OCI-LY7 (cell line): ENCODE measurements around the gene KLK7. TPM values are rescaled to one million over a fixed set of nuclear protein-coding genes. Genes with fewer than 3 reads are reported as not detected.

Source experiments
- BruUV-seq: library from RNA; stranded (reverse); fragments of 400-500 nt; replicated peaks from 2 replicates; lab custom pipeline; 2021; lab: Mats Ljungman, UMichigan
- CTCF ChIA-PET: fragments of 300-600 bp; sonication (Branson Sonifier 250); formaldehyde crosslinking; loops from one replicate; lab custom pipeline; 2022; ENCODE audit warnings: antibody characterized with exemption; ENCODE audit not compliant: unreplicated experiment; lab: Charles Lee
- POLR2A ChIA-PET: fragments of 300-600 bp; sonication (Branson Sonifier 250); formaldehyde crosslinking; loops from one replicate; lab custom pipeline; 2022; ENCODE audit warnings: antibody characterized with exemption; lab: Charles Lee
- DNase-seq: peaks from one replicate; pipeline ENCODE4 v3.0.0-alpha.2; 2015; ENCODE audit warnings: low spot score
- H2AFZ ChIP-seq: fragments of 200-600 bp; sonication (generic), shearing (Covaris generic); 2 replicates; pipeline ENCODE4 v1.6.1; 2014; ENCODE audit warnings: mild to moderate bottlenecking, antibody characterized with exemption, low read length, moderate library complexity
- H3K27ac ChIP-seq: fragments of 200-600 bp; sonication (generic); 2 replicates; pipeline ENCODE4 v1.5.1; 2014; ENCODE audit warnings: mixed run types, low read depth, mild to moderate bottlenecking, moderate library complexity, low read length, inconsistent platforms; ENCODE audit not compliant: poor library complexity, severe bottlenecking
- H3K36me3 ChIP-seq: fragments of 200-600 bp; sonication (generic); 2 replicates; pipeline ENCODE4 v1.6.1; 2014; ENCODE audit warnings: mild to moderate bottlenecking, antibody characterized with exemption, low read length, moderate library complexity, mixed read lengths; ENCODE audit not compliant: insufficient read depth
- H3K4me1 ChIP-seq: fragments of 200-600 bp; sonication (generic); 2 replicates; pipeline ENCODE4 v1.5.1; 2014; ENCODE audit warnings: mild to moderate bottlenecking, low read length; ENCODE audit not compliant: insufficient read depth, poor library complexity, severe bottlenecking
- H3K4me2 ChIP-seq: fragments of 200-600 bp; sonication (generic); 2 replicates; pipeline ENCODE4 v1.6.1; 2014; ENCODE audit warnings: mild to moderate bottlenecking, low read length
- H3K4me3 ChIP-seq: fragments of 200-600 bp; sonication (generic); 2 replicates; pipeline ENCODE4 v1.5.1; 2014; ENCODE audit warnings: mild to moderate bottlenecking, low read depth, low read length; ENCODE audit not compliant: poor library complexity, severe bottlenecking
- H3K79me2 ChIP-seq: fragments of 200-600 bp; sonication (generic); 2 replicates; pipeline ENCODE4 v1.6.1; 2016; ENCODE audit warnings: low read depth, mild to moderate bottlenecking, low read length, moderate library complexity, mixed read lengths; ENCODE audit not compliant: insufficient read depth
- H3K9me2 ChIP-seq: fragments of 200-600 bp; sonication (generic); 2 replicates; pipeline ENCODE4 v1.6.1; 2016; ENCODE audit warnings: mild to moderate bottlenecking, low read length, mixed read lengths; ENCODE audit not compliant: insufficient read depth
- H3K9me3 ChIP-seq: fragments of 200-600 bp; sonication (generic); 2 replicates; pipeline ENCODE4 v1.6.1; 2014; ENCODE audit warnings: mild to moderate bottlenecking, mixed run types, low read length, mixed read lengths
- H4K20me1 ChIP-seq: fragments of 200-600 bp; sonication (generic); 2 replicates; pipeline ENCODE4 v1.6.1; 2014; ENCODE audit warnings: mild to moderate bottlenecking, antibody characterized with exemption, low read length, moderate library complexity, mixed read lengths; ENCODE audit not compliant: insufficient read depth
- EZH2phosphoT487 ChIP-seq: fragments of 200-600 bp; sonication (generic); IDR thresholded peaks from 2 replicates; pipeline ENCODE4 v1.6.1; 2018; ENCODE audit warnings: low read depth, borderline replicate concordance, mild to moderate bottlenecking, mixed run types, antibody characterized with exemption, low read length, moderate library complexity, mixed read lengths
- intact Hi-C: fragments of 100-400 bp; cut with micrococcal nuclease; formaldehyde crosslinking; loops from one replicate; pipeline ENCODE4 v1.10.0; 2022; ENCODE audit not compliant: unreplicated experiment
- total RNA-seq, 2 experiments: library from RNA; depleted of rRNA in 1 of 2; stranded (reverse); fragments of >200 nt in 1 of 2; shearing (Covaris generic) in 1 of 2; gene quantifications; 2 replicates each; pipeline ENCODE4 v1.2.3, GENCODE V29; 2014 to 2022
- TF ChIP-seq, protein P1 (sequence below): fragments of 200-600 bp; sonication (generic); conservative IDR thresholded peaks from 2 replicates; pipeline ENCODE4 v1.5.1; 2014; ENCODE audit warnings: mild to moderate bottlenecking, antibody characterized with exemption, low read length, moderate library complexity, mixed read lengths

The KLK7 gene
- total RNA-seq, 2 experiments from 2014 or later, result not detected

DNA sequence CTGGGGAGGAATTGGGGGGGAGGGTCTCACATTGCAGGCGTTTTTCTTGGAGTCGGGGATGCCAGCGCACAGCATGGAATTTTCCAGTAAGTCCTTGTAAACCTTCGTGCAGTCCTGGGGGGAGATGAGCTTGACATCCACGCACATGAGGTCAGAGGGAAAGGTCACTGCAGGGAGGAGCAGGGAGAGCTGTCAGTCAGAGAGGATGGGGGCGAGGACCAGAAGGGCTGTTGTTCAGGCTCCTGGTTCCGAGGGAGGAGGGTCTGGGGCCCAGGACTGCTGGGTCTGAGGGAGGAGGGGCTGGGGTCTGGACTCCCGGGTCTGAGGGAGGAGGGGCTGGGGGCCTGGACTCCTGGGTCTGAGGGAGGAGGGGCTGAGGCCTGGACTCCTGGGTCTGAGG, 4.0 kb downstream of the KLK7 start:
- Histone ChIP-seq H3K79me2 (no peaks in the 10 kb centered on the region), H3K9me2 (no peaks in the 10 kb centered on the region), H2AFZ (no peak overlapping the region), H3K9me3 (no peaks in the 10 kb centered on the region), H3K4me2 (no peak overlapping the region), H3K27ac (no peak overlapping the region), H3K4me3 (no peak overlapping the region), H3K36me3 (no peaks in the 10 kb centered on the region), H4K20me1 (no peaks in the 10 kb centered on the region), H3K4me1 (no peaks in the 10 kb centered on the region)
- DNase-seq, result no peak
- intact Hi-C loops, result no loop called here
- ChIA-PET CTCF (no interaction called here), POLR2A (no interaction called here)
- TF ChIP-seq, protein P1, sequence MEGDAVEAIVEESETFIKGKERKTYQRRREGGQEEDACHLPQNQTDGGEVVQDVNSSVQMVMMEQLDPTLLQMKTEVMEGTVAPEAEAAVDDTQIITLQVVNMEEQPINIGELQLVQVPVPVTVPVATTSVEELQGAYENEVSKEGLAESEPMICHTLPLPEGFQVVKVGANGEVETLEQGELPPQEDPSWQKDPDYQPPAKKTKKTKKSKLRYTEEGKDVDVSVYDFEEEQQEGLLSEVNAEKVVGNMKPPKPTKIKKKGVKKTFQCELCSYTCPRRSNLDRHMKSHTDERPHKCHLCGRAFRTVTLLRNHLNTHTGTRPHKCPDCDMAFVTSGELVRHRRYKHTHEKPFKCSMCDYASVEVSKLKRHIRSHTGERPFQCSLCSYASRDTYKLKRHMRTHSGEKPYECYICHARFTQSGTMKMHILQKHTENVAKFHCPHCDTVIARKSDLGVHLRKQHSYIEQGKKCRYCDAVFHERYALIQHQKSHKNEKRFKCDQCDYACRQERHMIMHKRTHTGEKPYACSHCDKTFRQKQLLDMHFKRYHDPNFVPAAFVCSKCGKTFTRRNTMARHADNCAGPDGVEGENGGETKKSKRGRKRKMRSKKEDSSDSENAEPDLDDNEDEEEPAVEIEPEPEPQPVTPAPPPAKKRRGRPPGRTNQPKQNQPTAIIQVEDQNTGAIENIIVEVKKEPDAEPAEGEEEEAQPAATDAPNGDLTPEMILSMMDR, result no peak
- no peak for TF ChIP-seq EZH2phosphoT487
- no TSS peak for BruUV-seq

DNA sequence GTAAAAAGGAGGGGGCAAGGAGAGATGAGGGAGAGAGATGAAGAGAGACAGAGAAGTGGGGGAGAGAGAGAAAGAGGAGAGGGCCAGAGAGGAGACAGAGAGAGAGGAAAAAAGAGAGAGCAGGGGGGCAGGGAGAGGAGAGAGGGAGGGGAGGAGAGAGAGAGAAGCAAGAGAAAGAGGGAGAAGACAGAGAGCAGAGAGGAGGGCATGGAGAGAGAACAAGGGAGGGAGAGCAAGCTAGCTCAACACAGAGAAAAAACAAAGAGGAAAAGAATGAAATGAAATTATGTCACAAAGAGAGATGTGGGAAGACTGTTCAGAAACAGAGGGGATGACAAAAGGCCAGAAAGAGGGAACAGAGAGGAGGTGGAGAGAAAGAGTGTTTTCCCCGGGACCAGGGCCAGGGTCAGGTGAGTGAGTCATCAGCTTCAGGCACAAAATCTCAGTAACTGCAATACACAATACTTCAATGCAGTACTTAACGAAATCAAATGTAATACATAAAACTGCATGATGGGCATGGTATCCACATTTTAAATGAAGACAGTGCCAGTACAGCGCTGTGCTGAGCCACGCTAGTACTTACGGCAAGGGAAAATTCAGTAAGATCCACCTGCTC, 4.8 kb downstream of the KLK7 start:
- no peak overlapping the region for H3K27ac ChIP-seq
- DNase-seq, result no peak
- H3K4me2 ChIP-seq, result no peak overlapping the region
- H3K79me2 ChIP-seq, result no peaks in the 10 kb centered on the region
- POLR2A ChIA-PET, result no interaction called here
- H3K4me1 ChIP-seq, result no peaks in the 10 kb centered on the region
- H3K36me3 ChIP-seq, result no peaks in the 10 kb centered on the region
- no peaks in the 10 kb centered on the region for H3K9me3 ChIP-seq
- no peak for TF ChIP-seq EZH2phosphoT487
- TF ChIP-seq, protein P1, result no peak
- H3K9me2 ChIP-seq, result no peaks in the 10 kb centered on the region
- BruUV-seq, result no TSS peak
- H2AFZ ChIP-seq, result no peak overlapping the region
- intact Hi-C loops, result no loop called here
- H4K20me1 ChIP-seq, result no peaks in the 10 kb centered on the region
- CTCF ChIA-PET, result no interaction called here
- no peak overlapping the region for H3K4me3 ChIP-seq

DNA sequence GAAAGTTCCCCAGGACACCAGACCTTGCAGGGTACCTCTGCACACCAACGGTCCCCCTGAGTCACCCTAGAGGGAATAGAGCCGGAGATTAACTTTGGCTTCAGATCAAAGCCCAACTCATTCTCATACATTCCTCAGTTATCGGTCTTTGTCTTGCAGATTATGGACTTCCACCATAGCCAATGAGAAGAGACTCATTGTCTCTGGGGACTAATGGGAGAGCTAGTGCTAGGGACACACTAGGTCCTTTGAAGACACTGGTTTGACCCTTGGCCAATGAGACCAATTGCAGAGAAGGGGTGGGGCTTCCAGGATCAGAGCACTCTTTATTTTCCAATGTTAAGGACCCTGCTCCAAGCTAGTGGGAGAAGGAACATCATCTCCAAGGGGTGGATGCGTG, 6.1 kb downstream of the KLK7 start:
- H3K4me3 ChIP-seq, result no peak overlapping the region

More for the DNA sequence above, 6.1 kb downstream of the KLK7 start:
- ChIA-PET POLR2A (no interaction called here), CTCF (no interaction called here)
- no peak for TF ChIP-seq EZH2phosphoT487
- TF ChIP-seq, protein P1, result no peak
- Histone ChIP-seq H3K9me3 (no peaks in the 10 kb centered on the region), H3K9me2 (no peaks in the 10 kb centered on the region), H3K27ac (no peak overlapping the region), H4K20me1 (no peaks in the 10 kb centered on the region), H3K36me3 (no peaks in the 10 kb centered on the region), H3K4me2 (no peak overlapping the region), H3K4me1 (no peaks in the 10 kb centered on the region), H3K79me2 (no peaks in the 10 kb centered on the region), H2AFZ (no peak overlapping the region)
- intact Hi-C loops, result no loop called here
- BruUV-seq, result no TSS peak
- no peak for DNase-seq
